Hepatocyte (in vitro differentiated cells): ENCODE results near the gene SKIC2. TPM values are rescaled to one million over a fixed set of nuclear protein-coding genes. Genes with fewer than 3 reads are reported as not detected.

ENCODE experiments used
- DNase-seq: peaks from one replicate; pipeline ENCODE4 v3.0.0-alpha.2; 2016; ENCODE audit warnings: low spot score
- H2AFZ ChIP-seq: fragments of 200-600 bp; sonication (generic); 2 replicates; pipeline ENCODE4 v1.6.0; 2016; ENCODE audit warnings: antibody characterized with exemption, mild to moderate bottlenecking
- H3K27ac ChIP-seq: fragments of 200-600 bp; sonication (generic); 2 replicates; pipeline ENCODE4 v1.5.1; 2016; ENCODE audit warnings: mild to moderate bottlenecking
- H3K27me3 ChIP-seq: fragments of 200-600 bp; sonication (generic); 2 replicates; pipeline ENCODE4 v1.6.1; 2016
- H3K36me3 ChIP-seq: fragments of 200-600 bp; sonication (generic); replicated peaks from 2 replicates; pipeline ENCODE4 v1.5.1; 2016; ENCODE audit warnings: low read depth; ENCODE audit not compliant: insufficient read depth
- H3K4me1 ChIP-seq: fragments of 200-600 bp; sonication (generic); 2 replicates; pipeline ENCODE4 v1.5.1; 2016; ENCODE audit warnings: mild to moderate bottlenecking, moderate library complexity; ENCODE audit not compliant: insufficient read depth
- H3K4me2 ChIP-seq: fragments of 200-600 bp; sonication (generic); 2 replicates; pipeline ENCODE4 v1.6.0; 2016
- H3K4me3 ChIP-seq: fragments of 200-600 bp; sonication (generic); 2 replicates; pipeline ENCODE4 v1.5.1; 2016; ENCODE audit warnings: mild to moderate bottlenecking
- H3K79me2 ChIP-seq: fragments of 200-600 bp; sonication (generic); 2 replicates; pipeline ENCODE4 v1.6.0; 2017; ENCODE audit warnings: mild to moderate bottlenecking
- H3K9me2 ChIP-seq: fragments of 200-600 bp; sonication (generic); replicated peaks from 2 replicates; pipeline ENCODE4 v1.6.0; 2017; ENCODE audit warnings: mild to moderate bottlenecking; ENCODE audit not compliant: insufficient read depth
- H3K9me3 ChIP-seq: fragments of 200-600 bp; sonication (generic); 2 replicates; pipeline ENCODE4 v1.5.1; 2016; ENCODE audit warnings: low read depth, mild to moderate bottlenecking
- H4K20me1 ChIP-seq: fragments of 200-600 bp; sonication (generic); 2 replicates; pipeline ENCODE4 v1.6.0; 2016; ENCODE audit warnings: mild to moderate bottlenecking; ENCODE audit not compliant: insufficient read depth, poor library complexity, severe bottlenecking
- CTCF ChIP-seq: fragments of 200-600 bp; sonication (generic); IDR thresholded peaks from 2 replicates; pipeline ENCODE4 v1.5.1; 2016; ENCODE audit warnings: antibody characterized with exemption, mild to moderate bottlenecking; ENCODE audit not compliant: poor library complexity
- EZH2 ChIP-seq: fragments of 200-600 bp; sonication (generic); IDR thresholded peaks from 2 replicates; pipeline ENCODE4 v1.6.1; 2016; ENCODE audit warnings: antibody characterized with exemption, mild to moderate bottlenecking, borderline replicate concordance
- EZH2phosphoT487 ChIP-seq: fragments of 200-600 bp; sonication (generic); IDR thresholded peaks from one replicate; pipeline ENCODE4 v1.6.1; 2018; ENCODE audit warnings: antibody characterized with exemption, mild to moderate bottlenecking, low read depth, moderate library complexity; ENCODE audit not compliant: unreplicated experiment, severe bottlenecking
- WGBS: methylation state at CpG from one replicate; pipeline ENCODE4 v1.1.6; 2016; ENCODE audit warnings: low lambda C conversion rate; ENCODE audit errors: missing lambda C conversion rate; 5-methylcytosine and 5-hydroxymethylcytosine counted together
- polyA plus RNA-seq: library from polyadenylated mRNA; unstranded; fragments of >200 nt; fragmentation: Nextera tagmentation; extraction: Ambion mirVana; gene quantifications from 2 replicates; pipeline ENCODE4 v1.2.1, GENCODE V29; 2016
- total RNA-seq: library from RNA; depleted of rRNA; stranded (reverse); fragments of >200 nt; gene quantifications from 2 replicates; pipeline ENCODE4 v1.2.3, GENCODE V29; 2014

SKIC2 gene
- total and polyA plus RNA-seq, 2 experiments from 2014 or later = 53.2 to 64.3 TPM

- H3K27ac ChIP-seq = no peak overlapping the region
- H3K9me2 ChIP-seq = no peaks in the 10 kb centered on the region
- 100% methylated on average over 3 of the region's 3 CpGs for WGBS
Measured at GRCh38 chr6:31967926-31968320, 8.9 kb downstream of the SKIC2 start.

GRCh38 chr6:31968326-31968725 lies 9.4 kb downstream of the SKIC2 start:
- peaks cover 16% of the 10 kb centered on the region for H3K4me1 ChIP-seq
- H3K4me2 ChIP-seq = no peak overlapping the region
- no peaks in the 10 kb centered on the region for H3K27me3 ChIP-seq
- no peaks in the 10 kb centered on the region for H3K36me3 ChIP-seq
- 94% methylated on average over 11 of the region's 11 CpGs for WGBS
- DNase-seq = no peak
- no peaks in the 10 kb centered on the region for H4K20me1 ChIP-seq
- no peaks in the 10 kb centered on the region for H3K9me2 ChIP-seq
- no peaks in the 10 kb centered on the region for H3K9me3 ChIP-seq
- H3K79me2 ChIP-seq = peaks cover 20% of the 10 kb centered on the region
- H3K4me3 ChIP-seq = no peak overlapping the region
- no peak overlapping the region for H2AFZ ChIP-seq
- H3K27ac ChIP-seq = no peak overlapping the region
- TF ChIP-seq EZH2phosphoT487 (no peak), CTCF (no peak), EZH2 (no peak)

More at GRCh38 chr6:31967926-31968320, 8.9 kb downstream of the SKIC2 start:
- Histone ChIP-seq H3K27me3 (no peaks in the 10 kb centered on the region), H2AFZ (no peak overlapping the region), H3K36me3 (no peaks in the 10 kb centered on the region), H3K4me2 (no peak overlapping the region), H3K4me3 (no peak overlapping the region), H3K9me3 (no peaks in the 10 kb centered on the region), H4K20me1 (no peaks in the 10 kb centered on the region), H3K4me1 (peaks cover 12% of the 10 kb centered on the region), H3K79me2 (peaks cover 16% of the 10 kb centered on the region)
- no peak for DNase-seq
- TF ChIP-seq EZH2 (no peak), CTCF (no peak), EZH2phosphoT487 (no peak)

- Histone ChIP-seq H3K27me3 (no peaks in the 10 kb centered on the region), H3K79me2 (peaks cover 28% of the 10 kb centered on the region), H3K4me1 (peaks cover 19% of the 10 kb centered on the region), H3K4me3 (no peak overlapping the region), H3K9me2 (no peaks in the 10 kb centered on the region), H3K4me2 (no peak overlapping the region), H3K27ac (no peak overlapping the region), H2AFZ (no peak overlapping the region), H3K9me3 (no peaks in the 10 kb centered on the region), H4K20me1 (no peaks in the 10 kb centered on the region), H3K36me3 (no peaks in the 10 kb centered on the region)
- 95% methylated on average over 23 of the region's 23 CpGs for WGBS
- DNase-seq = no peak
- TF ChIP-seq EZH2 (no peak), CTCF (no peak), EZH2phosphoT487 (no peak)
Measured at GRCh38 chr6:31968791-31969711, 10.1 kb downstream of the SKIC2 start.
